Stimulated activated CD8-positive, alpha-beta memory T cell treated with anti-CD3 and anti-CD28 coated beads, Interleukin-4, amount 100 ng/mL, for 4 hours (primary cell): ENCODE results near the gene WHAMM.

Experiments used
- DNase-seq, 2 donors: peaks; one replicate each; pipeline ENCODE4 v3.0.0-alpha.2; 2020; ENCODE audit warnings: low read depth in 2 of 2, low spot score in 1 of 2

The WHAMM gene

GRCh38 chr15:82833362-82833682 lies 23.9 kb downstream of the WHAMM start:
- DNase-seq: no peak

GRCh38 chr15:82835391-82835917 lies 26.0 kb downstream of the WHAMM start:
- no peak for DNase-seq

GRCh38 chr15:82838096-82838735 lies 28.8 kb downstream of the WHAMM start:
- no peak for DNase-seq

- DNase-seq: no peak
Measured at GRCh38 chr15:82839136-82839535, 29.7 kb downstream of the WHAMM start.

- no peak for DNase-seq
Measured at GRCh38 chr15:82840166-82840565, 30.7 kb downstream of the WHAMM start.

GRCh38 chr15:82843566-82843965 lies 34.1 kb downstream of the WHAMM start:
- no peak for DNase-seq

- DNase-seq: no peak
Measured at GRCh38 chr15:82845686-82846085, 36.3 kb downstream of the WHAMM start.

GRCh38 chr15:82846621-82847020 lies 37.2 kb downstream of the WHAMM start:
- no peak for DNase-seq

- no peak for DNase-seq
Measured at GRCh38 chr15:82847703-82848102, 38.3 kb downstream of the WHAMM start.

GRCh38 chr15:82848241-82848993 lies 39.0 kb downstream of the WHAMM start:
- DNase-seq: no peak

- no peak for DNase-seq
Measured at GRCh38 chr15:82849556-82850512, 40.4 kb downstream of the WHAMM start.

GRCh38 chr15:82850731-82851130 lies 41.3 kb downstream of the WHAMM start:
- no peak for DNase-seq

GRCh38 chr15:82851306-82851850 lies 42.0 kb downstream of the WHAMM start:
- DNase-seq: no peak

GRCh38 chr15:82851981-82852511 lies 42.6 kb downstream of the WHAMM start:
- no peak for DNase-seq

GRCh38 chr15:82852941-82853561 lies 43.6 kb downstream of the WHAMM start:
- no peak for DNase-seq

GRCh38 chr15:82854554-82854953 lies 45.1 kb downstream of the WHAMM start:
- DNase-seq: no peak

GRCh38 chr15:82855286-82856100 lies 46.1 kb downstream of the WHAMM start:
- no peak for DNase-seq

- DNase-seq: no peak
Measured at GRCh38 chr15:82856397-82857170, 47.2 kb downstream of the WHAMM start.

- DNase-seq: no peak
Measured at GRCh38 chr15:82858932-82859331, 49.5 kb downstream of the WHAMM start.
